ENCODE data around the gene MACROD1.

Gene MACROD1

DNA sequence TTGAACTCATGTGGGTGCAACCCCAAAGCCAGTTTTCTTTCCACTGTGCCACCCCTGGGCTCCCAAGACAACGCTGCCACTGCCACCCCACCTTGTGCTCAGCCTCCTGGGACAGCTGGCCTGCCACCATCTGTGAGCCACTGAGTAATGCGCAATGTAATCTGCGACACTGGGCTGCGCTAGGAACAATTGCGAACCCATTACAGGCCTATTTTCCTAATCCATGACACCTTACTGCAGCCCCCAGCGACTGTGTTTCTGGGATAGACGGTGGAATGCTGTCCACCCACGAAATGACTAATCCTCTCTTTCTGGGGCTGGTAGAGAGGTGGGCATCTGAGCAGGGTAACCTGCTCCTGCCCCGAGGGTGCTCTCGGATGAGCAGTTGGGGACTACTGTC lies 108.0 kb downstream of the MACROD1 start:
- TF ChIP-seq, protein P1, sequence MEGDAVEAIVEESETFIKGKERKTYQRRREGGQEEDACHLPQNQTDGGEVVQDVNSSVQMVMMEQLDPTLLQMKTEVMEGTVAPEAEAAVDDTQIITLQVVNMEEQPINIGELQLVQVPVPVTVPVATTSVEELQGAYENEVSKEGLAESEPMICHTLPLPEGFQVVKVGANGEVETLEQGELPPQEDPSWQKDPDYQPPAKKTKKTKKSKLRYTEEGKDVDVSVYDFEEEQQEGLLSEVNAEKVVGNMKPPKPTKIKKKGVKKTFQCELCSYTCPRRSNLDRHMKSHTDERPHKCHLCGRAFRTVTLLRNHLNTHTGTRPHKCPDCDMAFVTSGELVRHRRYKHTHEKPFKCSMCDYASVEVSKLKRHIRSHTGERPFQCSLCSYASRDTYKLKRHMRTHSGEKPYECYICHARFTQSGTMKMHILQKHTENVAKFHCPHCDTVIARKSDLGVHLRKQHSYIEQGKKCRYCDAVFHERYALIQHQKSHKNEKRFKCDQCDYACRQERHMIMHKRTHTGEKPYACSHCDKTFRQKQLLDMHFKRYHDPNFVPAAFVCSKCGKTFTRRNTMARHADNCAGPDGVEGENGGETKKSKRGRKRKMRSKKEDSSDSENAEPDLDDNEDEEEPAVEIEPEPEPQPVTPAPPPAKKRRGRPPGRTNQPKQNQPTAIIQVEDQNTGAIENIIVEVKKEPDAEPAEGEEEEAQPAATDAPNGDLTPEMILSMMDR (IDR thresholded peaks at IDR 0.05; ENCODE audit: extremely low read depth, insufficient read depth, missing control alignments), result no peak
- DNase-seq (ENCODE audit: low spot score), result no peak
- in situ Hi-C loops (cut with MboI; ENCODE audit: low pct_unique_long_range_greater_than_20kb, low sequenced_read_pairs, unreplicated experiment), result no loop called here

GRCh38 chr11:64056861-64057260 lies 109.1 kb downstream of the MACROD1 start:
- TF ChIP-seq, protein P1 (IDR thresholded peaks at IDR 0.05; ENCODE audit: extremely low read depth, insufficient read depth, missing control alignments), result no peak
- DNase-seq (ENCODE audit: low spot score), result no peak
- in situ Hi-C loops (cut with MboI; ENCODE audit: low pct_unique_long_range_greater_than_20kb, low sequenced_read_pairs, unreplicated experiment), result no loop called here

DNA sequence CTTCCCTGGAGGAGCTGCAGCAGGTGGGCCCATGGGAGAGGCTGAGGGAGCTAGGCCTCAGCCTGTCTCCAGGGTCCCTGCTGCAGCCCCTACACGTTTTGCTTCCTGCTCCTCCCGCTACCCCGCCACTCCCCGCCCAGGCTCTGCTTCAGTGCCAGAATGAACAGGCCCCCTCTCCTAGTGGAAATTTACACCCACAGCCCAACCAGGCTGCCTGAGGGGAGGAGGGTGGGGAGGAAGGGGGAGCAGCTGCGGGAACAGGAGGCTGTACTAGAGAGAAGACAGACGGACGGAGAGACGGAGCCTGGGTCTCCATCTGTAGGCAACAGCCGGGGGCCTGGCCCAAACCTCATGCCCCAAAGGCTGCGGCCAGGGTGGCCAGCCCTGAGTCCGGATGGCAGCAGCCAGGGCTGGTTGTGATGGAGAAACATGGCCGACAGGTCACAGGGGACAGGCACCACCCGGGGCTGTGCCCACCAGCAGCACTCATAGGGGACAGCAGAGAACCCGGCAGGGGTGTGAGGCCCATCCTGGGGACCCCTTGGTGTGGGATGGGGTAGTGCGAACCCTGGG lies 109.6 kb downstream of the MACROD1 start:
- in situ Hi-C loops (cut with MboI; ENCODE audit: low pct_unique_long_range_greater_than_20kb, low sequenced_read_pairs, unreplicated experiment), result no loop called here
- TF ChIP-seq, protein P1 (IDR thresholded peaks at IDR 0.05; ENCODE audit: extremely low read depth, insufficient read depth, missing control alignments), result no peak
- no peak for DNase-seq (ENCODE audit: low spot score)

GRCh38 chr11:64055077-64055476 lies 110.8 kb downstream of the MACROD1 start:
- TF ChIP-seq, protein P1 (IDR thresholded peaks at IDR 0.05; ENCODE audit: extremely low read depth, insufficient read depth, missing control alignments), result no peak
- DNase-seq (ENCODE audit: low spot score), result no peak
- in situ Hi-C loops (cut with MboI; ENCODE audit: low pct_unique_long_range_greater_than_20kb, low sequenced_read_pairs, unreplicated experiment), result no loop called here

- TF ChIP-seq, protein P1 (IDR thresholded peaks at IDR 0.05; ENCODE audit: extremely low read depth, insufficient read depth, missing control alignments), result no peak
- in situ Hi-C loops (cut with MboI; ENCODE audit: low pct_unique_long_range_greater_than_20kb, low sequenced_read_pairs, unreplicated experiment), result no loop called here
- no peak for DNase-seq (ENCODE audit: low spot score)
These were observed 112.2 kb downstream of the MACROD1 start for GRCh38 chr11:64053699-64054098.

- in situ Hi-C loops (cut with MboI; ENCODE audit: low pct_unique_long_range_greater_than_20kb, low sequenced_read_pairs, unreplicated experiment), result no loop called here
- no peak for DNase-seq (ENCODE audit: low spot score)
- TF ChIP-seq, protein P1 (IDR thresholded peaks at IDR 0.05; ENCODE audit: extremely low read depth, insufficient read depth, missing control alignments), result no peak
These were observed 112.8 kb downstream of the MACROD1 start for GRCh38 chr11:64052938-64053622.
